Ascending aorta (tissue), 2 donors: ENCODE data around the gene MTPN. TPM values are rescaled to one million over a fixed set of nuclear protein-coding genes. Genes with fewer than 3 reads are reported as not detected.

Source experiments
- DNase-seq, 2 donors: peaks; one replicate each; pipeline ENCODE4 v3.0.0-alpha.2; 2019; ENCODE audit warnings: low spot score in 2 of 2
- H3K27ac ChIP-seq, 2 donors: fragments of 200-600 bp; sonication (generic); one replicate each; pipeline ENCODE4 v1.5.1; 2016 to 2017; ENCODE audit warnings: mild to moderate bottlenecking in 1 of 2
- H3K27me3 ChIP-seq: fragments of 200-600 bp; sonication (generic); one replicate; pipeline ENCODE4 v1.5.1; 2017
- H3K36me3 ChIP-seq, 2 donors: fragments of 200-600 bp; sonication (generic); one replicate each; pipeline ENCODE4 v1.5.1; 2016
- H3K4me1 ChIP-seq, 2 donors: fragments of 200-600 bp; sonication (generic); one replicate each; pipeline ENCODE4 v1.5.1; 2016 to 2017; ENCODE audit warnings: mild to moderate bottlenecking in 1 of 2
- H3K4me3 ChIP-seq, 2 donors: fragments of 200-600 bp; sonication (generic); one replicate each; pipeline ENCODE4 v1.5.1; 2016 to 2017; ENCODE audit warnings: mild to moderate bottlenecking in 1 of 2
- H3K9me3 ChIP-seq, 2 donors: fragments of 200-600 bp; sonication (generic); one replicate each; pipeline ENCODE4 v1.5.1; 2016
- CTCF ChIP-seq, 3 experiments: fragments of 200-600 bp in 2 of 3; fragments of 450-650 bp in 1 of 3; sonication (generic) in 2 of 3; IDR thresholded peaks; one replicate each; pipeline ENCODE4 v1.5.1; 2016 to 2019; ENCODE audit warnings: antibody characterized with exemption in 3 of 3, mild to moderate bottlenecking in 1 of 3, moderate library complexity in 1 of 3
- intact Hi-C: fragments of 100-400 bp; cut with DNase I; formaldehyde crosslinking; loops from one replicate; pipeline ENCODE4 v1.15.1; 2023
- total RNA-seq: library from RNA; depleted of rRNA; stranded (reverse); fragments of >200 nt; gene quantifications from one replicate; pipeline ENCODE4 v1.1.0, GENCODE V29; 2016

The MTPN gene
- total RNA-seq, 1 donor from 2014 or later: 43.5 TPM

GRCh38 chr7:135932131-135932530 is 45.0 kb downstream of the MTPN start:
- Histone ChIP-seq H3K27ac (no peak overlapping the region), H3K4me1 (peaks cover 0 to 9% of the 10 kb centered on the region in 2 donors), H3K9me3 (no peaks in the 10 kb centered on the region), H3K4me3 (no peak overlapping the region), H3K27me3 (no peaks in the 10 kb centered on the region), H3K36me3 (peaks cover 7 to 8% of the 10 kb centered on the region in 2 donors)
- intact Hi-C loops: no loop called here
- no peak for TF ChIP-seq CTCF (IDR thresholded peaks at IDR 0.05)
- no peak for DNase-seq

- H3K9me3 ChIP-seq: no peaks in the 10 kb centered on the region
- intact Hi-C loops: no loop called here
- no peak overlapping the region for H3K4me3 ChIP-seq
- no peak for DNase-seq
- no peak for TF ChIP-seq CTCF (IDR thresholded peaks at IDR 0.05)
- H3K4me1 ChIP-seq: peaks cover 0 to 9% of the 10 kb centered on the region in 2 donors
- H3K27me3 ChIP-seq: no peaks in the 10 kb centered on the region
- H3K36me3 ChIP-seq: peaks cover 7 to 8% of the 10 kb centered on the region in 2 donors
- no peak overlapping the region for H3K27ac ChIP-seq
These were observed 46.3 kb downstream of the MTPN start for GRCh38 chr7:135930565-135931461.

- DNase-seq: no peak
- no peak for TF ChIP-seq CTCF (IDR thresholded peaks at IDR 0.05)
- no peaks in the 10 kb centered on the region for H3K9me3 ChIP-seq
- intact Hi-C loops: no loop called here
- peaks cover 0 to 9% of the 10 kb centered on the region in 2 donors for H3K4me1 ChIP-seq
- no peak overlapping the region for H3K27ac ChIP-seq
- H3K4me3 ChIP-seq: no peak overlapping the region
- H3K27me3 ChIP-seq: no peaks in the 10 kb centered on the region
- H3K36me3 ChIP-seq: peaks cover 7 to 8% of the 10 kb centered on the region in 2 donors
These were observed 47.4 kb downstream of the MTPN start for GRCh38 chr7:135929722-135930141.

GRCh38 chr7:135929249-135929648 is 47.9 kb downstream of the MTPN start:
- intact Hi-C loops: no loop called here
- Histone ChIP-seq H3K27me3 (no peaks in the 10 kb centered on the region), H3K27ac (no peak overlapping the region)

GRCh38 chr7:135928136-135928535 is 49.0 kb downstream of the MTPN start:
- TF ChIP-seq CTCF (IDR thresholded peaks at IDR 0.05): no peak
- intact Hi-C loops: no loop called here
- Histone ChIP-seq H3K36me3 (peaks cover 7 to 8% of the 10 kb centered on the region in 2 donors), H3K9me3 (no peaks in the 10 kb centered on the region), H3K27me3 (no peaks in the 10 kb centered on the region), H3K4me3 (no peak overlapping the region), H3K4me1 (peaks cover 0 to 6% of the 10 kb centered on the region in 2 donors), H3K27ac (no peak overlapping the region)
- no peak for DNase-seq

More at GRCh38 chr7:135929249-135929648, 47.9 kb downstream of the MTPN start:
- no peaks in the 10 kb centered on the region for H3K9me3 ChIP-seq
- H3K4me1 ChIP-seq: peaks cover 0 to 8% of the 10 kb centered on the region in 2 donors
- peaks cover 7 to 8% of the 10 kb centered on the region in 2 donors for H3K36me3 ChIP-seq
- H3K4me3 ChIP-seq: no peak overlapping the region
- no peak for DNase-seq
- TF ChIP-seq CTCF (IDR thresholded peaks at IDR 0.05): no peak
